Liver (tissue), 3 donors: Measurements from ENCODE around the gene SMAP1.

Source experiments
- NR2F2 ChIP-seq: IDR thresholded peaks from 2 replicates; pipeline ENCODE4 v1.6.1; 2016; ENCODE audit warnings: antibody characterized with exemption
- SP1 ChIP-seq: IDR thresholded peaks from 2 replicates; pipeline ENCODE4 v1.6.1; 2018; ENCODE audit warnings: antibody characterized with exemption, mild to moderate bottlenecking
- TF ChIP-seq, protein P1 (sequence below): fragments of 150-350 bp; IDR thresholded peaks from 2 replicates; pipeline ENCODE4 v1.5.1; 2017; ENCODE audit warnings: improper control_type of control experiment, low read depth, low read length; ENCODE audit not compliant: missing input control
- TF ChIP-seq, protein P2 (sequence below): IDR thresholded peaks from 2 replicates; pipeline ENCODE4 v1.6.1; 2016; ENCODE audit warnings: antibody characterized with exemption
- donor health status: healthy.
- donor health status: healthy.

DNA sequence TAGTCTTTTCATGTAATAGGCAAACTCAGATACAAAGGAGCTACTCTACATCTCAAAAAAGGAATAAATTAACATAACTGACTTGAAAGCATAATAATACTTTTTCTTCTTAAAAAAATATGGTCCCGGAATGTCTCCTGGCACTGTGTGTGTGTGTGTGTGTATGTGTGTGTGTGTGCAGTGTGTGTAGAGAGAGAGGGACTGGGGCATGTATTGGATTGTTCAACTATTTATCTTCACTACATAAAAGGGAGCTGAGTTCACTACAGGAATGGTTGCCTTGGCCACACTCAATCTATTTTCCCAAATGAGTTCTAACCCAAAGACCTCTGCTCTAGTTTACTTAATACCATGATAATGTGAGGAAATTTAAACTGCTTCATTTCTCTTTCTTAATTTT is 238.1 kb downstream of the SMAP1 start:
- TF ChIP-seq, protein P1, sequence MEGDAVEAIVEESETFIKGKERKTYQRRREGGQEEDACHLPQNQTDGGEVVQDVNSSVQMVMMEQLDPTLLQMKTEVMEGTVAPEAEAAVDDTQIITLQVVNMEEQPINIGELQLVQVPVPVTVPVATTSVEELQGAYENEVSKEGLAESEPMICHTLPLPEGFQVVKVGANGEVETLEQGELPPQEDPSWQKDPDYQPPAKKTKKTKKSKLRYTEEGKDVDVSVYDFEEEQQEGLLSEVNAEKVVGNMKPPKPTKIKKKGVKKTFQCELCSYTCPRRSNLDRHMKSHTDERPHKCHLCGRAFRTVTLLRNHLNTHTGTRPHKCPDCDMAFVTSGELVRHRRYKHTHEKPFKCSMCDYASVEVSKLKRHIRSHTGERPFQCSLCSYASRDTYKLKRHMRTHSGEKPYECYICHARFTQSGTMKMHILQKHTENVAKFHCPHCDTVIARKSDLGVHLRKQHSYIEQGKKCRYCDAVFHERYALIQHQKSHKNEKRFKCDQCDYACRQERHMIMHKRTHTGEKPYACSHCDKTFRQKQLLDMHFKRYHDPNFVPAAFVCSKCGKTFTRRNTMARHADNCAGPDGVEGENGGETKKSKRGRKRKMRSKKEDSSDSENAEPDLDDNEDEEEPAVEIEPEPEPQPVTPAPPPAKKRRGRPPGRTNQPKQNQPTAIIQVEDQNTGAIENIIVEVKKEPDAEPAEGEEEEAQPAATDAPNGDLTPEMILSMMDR: no peak
- no peak for TF ChIP-seq NR2F2
- TF ChIP-seq, protein P2, sequence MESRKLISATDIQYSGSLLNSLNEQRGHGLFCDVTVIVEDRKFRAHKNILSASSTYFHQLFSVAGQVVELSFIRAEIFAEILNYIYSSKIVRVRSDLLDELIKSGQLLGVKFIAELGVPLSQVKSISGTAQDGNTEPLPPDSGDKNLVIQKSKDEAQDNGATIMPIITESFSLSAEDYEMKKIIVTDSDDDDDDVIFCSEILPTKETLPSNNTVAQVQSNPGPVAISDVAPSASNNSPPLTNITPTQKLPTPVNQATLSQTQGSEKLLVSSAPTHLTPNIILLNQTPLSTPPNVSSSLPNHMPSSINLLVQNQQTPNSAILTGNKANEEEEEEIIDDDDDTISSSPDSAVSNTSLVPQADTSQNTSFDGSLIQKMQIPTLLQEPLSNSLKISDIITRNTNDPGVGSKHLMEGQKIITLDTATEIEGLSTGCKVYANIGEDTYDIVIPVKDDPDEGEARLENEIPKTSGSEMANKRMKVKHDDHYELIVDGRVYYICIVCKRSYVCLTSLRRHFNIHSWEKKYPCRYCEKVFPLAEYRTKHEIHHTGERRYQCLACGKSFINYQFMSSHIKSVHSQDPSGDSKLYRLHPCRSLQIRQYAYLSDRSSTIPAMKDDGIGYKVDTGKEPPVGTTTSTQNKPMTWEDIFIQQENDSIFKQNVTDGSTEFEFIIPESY: no peak
- no peak for TF ChIP-seq SP1
